Sciatic nerve (tissue), 2 donors: ENCODE measurements around the gene NFKB2. TPM values are rescaled to one million over a fixed set of nuclear protein-coding genes. Genes with fewer than 3 reads are reported as not detected.

ENCODE experiments used
- ATAC-seq: fragments of 200-7000 bp; cut with Tn5 transposase; one replicate; pipeline ENCODE4 v1.9.1; 2020; ENCODE audit warnings: mild to moderate bottlenecking, moderate library complexity
- DNase-seq: peaks from one replicate; pipeline ENCODE4 v3.0.0-alpha.2; 2020; ENCODE audit warnings: low spot score
- intact Hi-C: fragments of 100-400 bp; cut with DNase I; formaldehyde crosslinking; loops from one replicate; pipeline ENCODE4 v1.14.2; 2022
- microRNA-seq: library from miRNA; unstranded; fragments of <30 nt; microRNA quantifications from one replicate; pipeline ENCODE4 v1.2.0, GENCODE V29; 2020
- total RNA-seq: library from RNA; stranded (reverse); fragmentation: NEBNext Ultra II Directional; extraction: Animal tissue kit (Norgen Biotek cat#: 25700); gene quantifications from one replicate; pipeline ENCODE4 v1.2.1, GENCODE V29; 2021
- donor health status: DM: no; HTN: no; CAD: no.
- donor health status: DM: no; HTN: no; CAD: no.

The NFKB2 gene
- total RNA-seq, 1 donor from 2014 or later = 64.1 TPM

GRCh38 chr10:102435133-102435497 lies 39.6 kb downstream of the NFKB2 start:
- intact Hi-C loops = no loop called here
- no peak for ATAC-seq
- no peak for DNase-seq

- ATAC-seq (no peak), DNase-seq (no peak)
- intact Hi-C loops = no loop called here
Measured at GRCh38 chr10:102435529-102436233, 40.2 kb downstream of the NFKB2 start.

GRCh38 chr10:102436312-102436711 lies 40.8 kb downstream of the NFKB2 start:
- intact Hi-C loops = no loop called here
- ATAC-seq (no peak), DNase-seq (no peak)

- DNase-seq = no peak
- no peak for ATAC-seq
- intact Hi-C loops = no loop called here
Measured at GRCh38 chr10:102437515-102437914, 42.0 kb downstream of the NFKB2 start.

- ATAC-seq = no peak
Measured at GRCh38 chr10:102438374-102438773, 42.9 kb downstream of the NFKB2 start.

GRCh38 chr10:102444851-102445250 lies 49.3 kb downstream of the NFKB2 start:
- intact Hi-C loops = no loop called here
- ATAC-seq (no peak), DNase-seq (no peak)

More at GRCh38 chr10:102438374-102438773, 42.9 kb downstream of the NFKB2 start:
- no peak for DNase-seq
- intact Hi-C loops = no loop called here

GRCh38 chr10:102449321-102450123 lies 54.0 kb downstream of the NFKB2 start:
- DNase-seq (peak; percentile 75), ATAC-seq (peak; percentile 75)
- intact Hi-C loops = no loop called here

- no peak for ATAC-seq
- intact Hi-C loops = no loop called here
- no peak for DNase-seq
Measured at GRCh38 chr10:102450124-102450373, 54.5 kb downstream of the NFKB2 start.

DNA sequence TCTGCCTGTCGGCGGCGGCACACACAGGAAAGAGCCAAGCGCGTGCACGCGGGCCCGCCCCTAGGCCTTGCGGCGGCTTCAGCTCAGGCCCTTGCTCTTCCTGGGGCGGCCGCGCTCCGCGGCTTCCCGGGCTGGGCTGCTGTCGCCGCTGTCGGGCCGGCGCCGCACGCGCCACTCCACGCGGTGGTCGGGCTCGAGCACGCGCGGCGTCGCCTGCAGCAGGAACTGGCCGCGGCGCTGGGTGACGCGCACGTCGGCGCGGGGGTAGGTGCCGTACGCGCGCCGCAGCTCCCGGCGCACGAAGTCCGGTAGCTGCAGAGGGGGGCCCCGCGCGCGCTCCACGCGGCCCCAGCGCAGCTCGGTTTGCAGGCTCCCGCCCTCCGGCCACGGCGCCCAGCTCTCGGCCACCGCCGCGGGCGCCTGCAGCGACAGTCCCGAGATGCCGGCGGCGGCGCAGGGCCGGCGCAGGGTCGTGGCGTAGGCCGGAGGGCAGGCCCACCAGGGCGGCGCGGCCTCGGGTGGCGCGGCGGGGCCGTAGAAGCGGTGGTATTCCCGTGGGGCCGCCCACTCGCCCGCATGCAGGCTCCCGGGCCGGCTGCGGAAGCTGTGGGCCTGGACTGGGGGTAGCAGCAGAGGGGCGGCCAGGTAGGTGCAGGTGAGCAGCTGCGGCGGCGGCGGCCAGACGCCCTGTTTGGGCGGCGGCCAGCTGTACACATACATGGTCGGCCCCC lies 55.0 kb downstream of the NFKB2 start:
- peak; percentile 84 for DNase-seq
- ATAC-seq = peak; percentile 84
- intact Hi-C loops = no loop called here

DNA sequence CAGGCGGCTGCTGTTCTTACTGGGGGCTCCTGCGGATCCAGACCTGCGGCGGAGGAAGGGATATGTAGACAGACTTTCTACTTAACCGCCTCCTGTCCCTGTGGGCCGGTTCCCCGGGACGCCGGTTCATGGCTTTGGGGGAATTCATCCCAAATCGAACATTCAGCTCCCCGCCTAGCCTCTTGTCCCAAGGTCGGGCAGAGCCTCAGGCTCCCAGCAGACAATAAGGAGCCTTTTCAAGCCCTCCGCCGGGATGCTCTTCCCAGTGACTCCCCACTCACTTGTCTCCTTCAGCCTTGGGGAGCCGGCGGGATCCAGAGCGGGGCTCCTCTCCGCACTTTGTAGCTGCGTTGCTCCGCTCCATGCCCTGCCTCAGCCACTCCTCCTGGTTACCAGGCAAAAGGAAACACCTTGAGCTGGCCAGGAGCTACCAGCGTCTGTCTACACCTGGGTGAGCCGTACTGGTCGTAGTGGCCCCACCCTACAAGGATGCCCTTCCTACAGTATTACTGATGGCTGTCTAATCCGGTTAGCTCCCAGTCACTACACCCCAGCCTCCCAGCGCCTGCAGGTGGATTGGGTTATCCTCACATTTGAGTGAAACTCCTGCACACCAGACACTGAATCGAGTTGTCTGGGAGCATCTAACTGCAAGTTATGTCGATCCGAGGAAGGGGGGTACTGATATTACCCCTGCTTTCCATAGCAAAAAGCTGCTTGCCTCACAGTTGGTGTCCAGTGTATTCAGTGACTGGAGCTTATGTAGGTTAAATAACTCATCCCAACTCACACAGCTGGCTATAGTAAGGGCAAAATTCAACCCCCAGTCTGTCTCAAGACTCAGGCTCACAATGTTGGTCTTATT lies 55.8 kb downstream of the NFKB2 start, which contains the start of gene C10orf95:
Gene C10orf95, minus strand, starts transcription at position 439 of the 865 bp plus-strand sequence. CDS start 450 bp downstream, outside the sequence.
- DNase-seq (no peak), ATAC-seq (no peak)
- intact Hi-C loops = no loop called here

Small RNA genes lying within 50 kb of the gene (microRNA-seq; reads per million reads assigned to microRNA genes)
- 1,232 reads per million, percentile 84 among the genes with 10 or more reads in this experiment for gene MIR146B

Other genes starting within 250 kb of the NFKB2 start
- gene NOLC1, start 243.3 kb upstream of the NFKB2 start, total RNA-seq = 46.7 TPM
- not detected for gene ELOVL3, start 169.4 kb upstream of the NFKB2 start, total RNA-seq
- gene PITX3, start 154.2 kb upstream of the NFKB2 start, total RNA-seq = not detected
- 39.5 TPM for gene GBF1, start 150.2 kb upstream of the NFKB2 start, total RNA-seq
- gene PSD, start 23.1 kb downstream of the NFKB2 start, total RNA-seq = 1.9 TPM
- 11.1 TPM for gene FBXL15, start 25.1 kb downstream of the NFKB2 start, total RNA-seq
- gene CUEDC2, start 36.9 kb downstream of the NFKB2 start, total RNA-seq = 101 TPM
- not detected for gene C10orf95, start 55.8 kb downstream of the NFKB2 start, total RNA-seq
- 84.3 TPM for gene ACTR1A, start 107.0 kb downstream of the NFKB2 start, total RNA-seq
- gene SUFU, start 108.3 kb downstream of the NFKB2 start, total RNA-seq = 19.7 TPM
- 164 TPM for gene TRIM8, start 248.8 kb downstream of the NFKB2 start, total RNA-seq